ENCODE measurements around the gene MOB3A. TPM values are rescaled to one million over a fixed set of nuclear protein-coding genes. Genes with fewer than 3 reads are reported as not detected.

MOB3A gene
- total and polyA plus RNA-seq, 9 of the 15 experiments (the other 6 are each of a cell fraction or from before 2014, with no cell fraction given): 1.1 to 24.1 (median 6.0) TPM

DNA sequence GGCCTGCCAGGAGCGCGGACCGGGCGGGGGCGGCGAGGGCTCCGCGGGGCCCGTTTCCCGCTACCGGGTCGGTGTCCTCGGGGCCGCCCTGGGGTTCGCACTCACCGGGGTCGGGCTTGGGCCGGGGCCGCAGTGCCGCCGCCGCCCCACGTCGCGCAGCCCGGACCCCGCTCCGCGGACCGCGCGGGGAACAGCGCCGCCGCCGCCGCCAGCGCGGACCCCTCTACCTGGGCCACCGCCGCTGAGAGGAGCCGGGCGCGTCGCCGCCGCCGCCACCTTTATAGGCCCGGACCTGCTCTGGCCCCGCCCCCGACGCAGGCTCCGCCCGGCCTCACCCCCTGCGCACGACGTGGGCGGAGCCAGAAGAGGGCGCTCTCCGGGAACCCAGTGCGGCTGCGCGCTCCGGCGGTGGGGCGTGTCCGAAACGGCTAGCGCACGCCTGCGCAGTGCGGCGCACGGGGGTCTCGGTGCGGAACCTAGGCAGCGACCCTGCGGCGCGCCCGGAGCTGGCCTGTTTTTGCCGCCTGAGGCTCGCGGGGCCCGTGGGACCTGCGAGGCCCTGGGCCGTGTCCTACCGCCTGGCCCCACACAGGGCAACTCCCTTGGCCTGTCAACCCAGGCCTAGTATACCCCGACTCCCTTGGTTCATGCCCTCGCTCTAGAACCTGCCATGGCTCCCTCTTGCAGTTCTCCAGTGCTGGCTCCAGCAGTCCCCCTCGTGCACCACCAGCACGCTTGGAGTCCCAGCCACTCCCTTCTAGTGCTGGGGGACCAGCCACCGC lies 44.9 kb downstream of the MOB3A start, which contains the start of gene MKNK2 (continued):
- no peak for TF ChIP-seq TFAM (CRISPR knock-in tag; conservative IDR thresholded peaks at IDR 0.05)
- peak; percentile 86 for TF ChIP-seq PHF20 (IDR thresholded peaks at IDR 0.05; ENCODE audit: partially characterized antibody)
- peak; percentile 55 for TF ChIP-seq CHD1 (IDR thresholded peaks at IDR 0.05; ENCODE audit: low read length)
- peak; percentile 96 for TF ChIP-seq RB1 (IDR thresholded peaks at IDR 0.05; ENCODE audit: low read depth)
- no peak for TF ChIP-seq FOXJ3 (CRISPR knock-in tag; IDR thresholded peaks at IDR 0.05)
- TF ChIP-seq HMG20B (CRISPR knock-in tag; IDR thresholded peaks at IDR 0.05): no peak
- TF ChIP-seq GABPB1 (CRISPR knock-in tag; IDR thresholded peaks at IDR 0.05): peak; percentile 52; the same call in 1 of the 2 replicates
- peak; percentile 44; the same call in 1 of the 2 replicates for TF ChIP-seq ZNF143 (CRISPR knock-in tag; IDR thresholded peaks at IDR 0.05)
- TF ChIP-seq SUPT5H (IDR thresholded peaks at IDR 0.05): peak; percentile 61
- peak; percentile 60; the same call in 1 of the 2 replicates for TF ChIP-seq HLTF (IDR thresholded peaks at IDR 0.05)
- peak; percentile 38; the same call in 1 of the 2 replicates for TF ChIP-seq ZFPM2 (CRISPR knock-in tag; IDR thresholded peaks at IDR 0.05)
- peak; percentile 94 for TF ChIP-seq TAF1 (IDR thresholded peaks at IDR 0.05; ENCODE audit: control insufficient read depth, extremely low read depth, insufficient read depth, low read length, severe bottlenecking)
- peak; percentile 42 for TF ChIP-seq KAT2B (IDR thresholded peaks at IDR 0.05; ENCODE audit: low read depth, low read length)
- 0 out of 2 replicates have a peak, but pooled peaks have one; percentile 29 for TF ChIP-seq ZNF644 (tag; IDR thresholded peaks at IDR 0.05; ENCODE audit: low read depth)
- peak; percentile 85 for TF ChIP-seq CTBP1 (IDR thresholded peaks at IDR 0.05; ENCODE audit: borderline replicate concordance)
- TF ChIP-seq, protein P1, sequence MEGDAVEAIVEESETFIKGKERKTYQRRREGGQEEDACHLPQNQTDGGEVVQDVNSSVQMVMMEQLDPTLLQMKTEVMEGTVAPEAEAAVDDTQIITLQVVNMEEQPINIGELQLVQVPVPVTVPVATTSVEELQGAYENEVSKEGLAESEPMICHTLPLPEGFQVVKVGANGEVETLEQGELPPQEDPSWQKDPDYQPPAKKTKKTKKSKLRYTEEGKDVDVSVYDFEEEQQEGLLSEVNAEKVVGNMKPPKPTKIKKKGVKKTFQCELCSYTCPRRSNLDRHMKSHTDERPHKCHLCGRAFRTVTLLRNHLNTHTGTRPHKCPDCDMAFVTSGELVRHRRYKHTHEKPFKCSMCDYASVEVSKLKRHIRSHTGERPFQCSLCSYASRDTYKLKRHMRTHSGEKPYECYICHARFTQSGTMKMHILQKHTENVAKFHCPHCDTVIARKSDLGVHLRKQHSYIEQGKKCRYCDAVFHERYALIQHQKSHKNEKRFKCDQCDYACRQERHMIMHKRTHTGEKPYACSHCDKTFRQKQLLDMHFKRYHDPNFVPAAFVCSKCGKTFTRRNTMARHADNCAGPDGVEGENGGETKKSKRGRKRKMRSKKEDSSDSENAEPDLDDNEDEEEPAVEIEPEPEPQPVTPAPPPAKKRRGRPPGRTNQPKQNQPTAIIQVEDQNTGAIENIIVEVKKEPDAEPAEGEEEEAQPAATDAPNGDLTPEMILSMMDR (IDR thresholded peaks at IDR 0.05 in 2 of 3, conservative IDR thresholded peaks at IDR 0.05 in 1 of 3; ENCODE audit: insufficient read depth in 2 of 3, low read depth in 1 of 3, low read length in 3 of 3): peak; percentile 72 to 88 (median 73)
- TF ChIP-seq, protein P2, sequence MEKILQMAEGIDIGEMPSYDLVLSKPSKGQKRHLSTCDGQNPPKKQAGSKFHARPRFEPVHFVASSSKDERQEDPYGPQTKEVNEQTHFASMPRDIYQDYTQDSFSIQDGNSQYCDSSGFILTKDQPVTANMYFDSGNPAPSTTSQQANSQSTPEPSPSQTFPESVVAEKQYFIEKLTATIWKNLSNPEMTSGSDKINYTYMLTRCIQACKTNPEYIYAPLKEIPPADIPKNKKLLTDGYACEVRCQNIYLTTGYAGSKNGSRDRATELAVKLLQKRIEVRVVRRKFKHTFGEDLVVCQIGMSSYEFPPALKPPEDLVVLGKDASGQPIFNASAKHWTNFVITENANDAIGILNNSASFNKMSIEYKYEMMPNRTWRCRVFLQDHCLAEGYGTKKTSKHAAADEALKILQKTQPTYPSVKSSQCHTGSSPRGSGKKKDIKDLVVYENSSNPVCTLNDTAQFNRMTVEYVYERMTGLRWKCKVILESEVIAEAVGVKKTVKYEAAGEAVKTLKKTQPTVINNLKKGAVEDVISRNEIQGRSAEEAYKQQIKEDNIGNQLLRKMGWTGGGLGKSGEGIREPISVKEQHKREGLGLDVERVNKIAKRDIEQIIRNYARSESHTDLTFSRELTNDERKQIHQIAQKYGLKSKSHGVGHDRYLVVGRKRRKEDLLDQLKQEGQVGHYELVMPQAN (IDR thresholded peaks at IDR 0.05; ENCODE audit: borderline replicate concordance): peak; percentile 31; the same call in 1 of the 2 replicates
- peak; percentile 63; the same call in 1 of the 2 replicates for TF ChIP-seq PML (IDR thresholded peaks at IDR 0.05; ENCODE audit: low read length)
- TF ChIP-seq NCOA6 (IDR thresholded peaks at IDR 0.05): no peak
- peak; percentile 77 for TF ChIP-seq ZNF121 (CRISPR knock-in tag; conservative IDR thresholded peaks at IDR 0.05)
- TF ChIP-seq MECOM (CRISPR knock-in tag; IDR thresholded peaks at IDR 0.05): no peak
- TF ChIP-seq KDM5B (IDR thresholded peaks at IDR 0.05; ENCODE audit: insufficient replicate concordance, low read depth, low read length): peak; percentile 98
- no peak for TF ChIP-seq ZNF551 (CRISPR knock-in tag; IDR thresholded peaks at IDR 0.05)
- TF ChIP-seq, protein P3, sequence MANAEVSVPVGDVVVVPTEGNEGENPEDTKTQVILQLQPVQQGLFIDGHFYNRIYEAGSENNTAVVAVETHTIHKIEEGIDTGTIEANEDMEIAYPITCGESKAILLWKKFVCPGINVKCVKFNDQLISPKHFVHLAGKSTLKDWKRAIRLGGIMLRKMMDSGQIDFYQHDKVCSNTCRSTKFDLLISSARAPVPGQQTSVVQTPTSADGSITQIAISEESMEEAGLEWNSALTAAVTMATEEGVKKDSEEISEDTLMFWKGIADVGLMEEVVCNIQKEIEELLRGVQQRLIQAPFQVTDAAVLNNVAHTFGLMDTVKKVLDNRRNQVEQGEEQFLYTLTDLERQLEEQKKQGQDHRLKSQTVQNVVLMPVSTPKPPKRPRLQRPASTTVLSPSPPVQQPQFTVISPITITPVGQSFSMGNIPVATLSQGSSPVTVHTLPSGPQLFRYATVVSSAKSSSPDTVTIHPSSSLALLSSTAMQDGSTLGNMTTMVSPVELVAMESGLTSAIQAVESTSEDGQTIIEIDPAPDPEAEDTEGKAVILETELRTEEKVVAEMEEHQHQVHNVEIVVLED (CRISPR knock-in tag; IDR thresholded peaks at IDR 0.05): peak; percentile 83
- no peak for TF ChIP-seq PURB (CRISPR knock-in tag; IDR thresholded peaks at IDR 0.05; ENCODE audit: low read depth)

All from K562 (cell line).